LHCN-M2 (cell line): ENCODE measurements around the gene VPS13A. TPM values are rescaled to one million over a fixed set of nuclear protein-coding genes. Genes with fewer than 3 reads are reported as not detected.
"Not testable (repeated sequence)": the region's sequence is repeated elsewhere in the genome, so short reads cannot be mapped to it uniquely, and the experiment has no call there.

ENCODE experiments used
- DNase-seq: peaks from one replicate; pipeline ENCODE4 v3.0.0-alpha.2; 2012; ENCODE audit warnings: low read depth
- total RNA-seq: library from RNA; depleted of rRNA; stranded (reverse); fragments of >200 nt; gene quantifications from 2 replicates; pipeline ENCODE4 v1.2.3, GENCODE V29; 2014

VPS13A gene
- total RNA-seq, 1 experiment from 2014 or later = 8.8 TPM

DNA sequence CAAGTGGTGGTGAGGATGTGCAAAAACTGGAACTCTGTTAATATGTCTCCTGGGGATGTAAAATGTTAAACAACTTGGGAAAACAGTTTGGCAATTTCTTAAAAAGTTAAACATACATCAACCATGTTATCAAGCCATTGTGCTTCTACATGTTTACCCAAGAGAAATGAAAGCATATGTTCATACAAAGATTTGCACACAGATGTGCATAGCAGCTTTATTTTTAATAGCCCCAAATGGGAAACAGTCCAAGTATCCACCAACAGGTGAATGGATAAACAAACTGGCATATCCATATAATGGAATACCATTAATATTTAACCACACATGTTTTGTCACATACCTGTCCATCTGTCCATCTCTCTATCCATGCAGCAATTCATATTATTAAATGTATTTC is 6.2 kb downstream of the VPS13A start:
- no peak for DNase-seq

DNA sequence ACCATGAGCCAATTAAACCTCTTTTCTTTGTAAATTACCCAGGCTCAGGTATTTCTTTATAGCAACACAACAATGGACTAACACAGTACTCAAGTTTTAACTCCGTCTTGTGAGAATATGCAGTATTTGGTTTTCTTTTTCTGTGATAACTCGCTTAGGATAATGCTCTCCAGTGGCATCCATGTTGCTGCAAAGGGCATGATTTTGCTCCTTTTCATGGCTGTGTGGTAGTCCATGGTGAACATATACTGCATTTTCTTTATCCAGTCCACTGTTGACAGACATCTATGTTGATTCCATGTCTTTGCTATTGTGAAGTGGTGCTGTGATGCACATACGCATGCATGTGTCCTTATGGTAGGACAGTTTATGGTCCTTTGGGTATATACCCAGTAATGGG is 10.9 kb downstream of the VPS13A start:
- DNase-seq = no peak

DNA sequence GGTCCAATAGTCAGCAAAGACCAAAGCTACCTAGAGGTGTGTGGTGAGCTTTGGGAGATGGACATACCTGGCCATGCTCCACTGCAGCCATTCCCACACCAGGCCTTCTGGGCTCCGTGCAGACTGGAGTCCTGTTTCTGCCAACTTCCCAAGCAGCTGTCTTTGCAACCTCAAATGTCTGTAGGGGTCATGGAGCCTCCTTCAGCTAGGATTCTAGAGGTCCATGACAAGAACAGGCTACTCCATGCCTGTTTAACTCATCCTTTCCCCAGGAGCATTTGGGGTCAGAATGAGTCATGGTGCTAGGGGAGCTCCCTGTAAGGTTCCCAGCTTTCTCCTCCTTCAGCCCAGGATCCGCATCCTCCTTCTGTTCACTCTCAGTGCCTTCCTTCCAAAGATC is 17.1 kb downstream of the VPS13A start:
- peak; percentile 48 for DNase-seq

DNA sequence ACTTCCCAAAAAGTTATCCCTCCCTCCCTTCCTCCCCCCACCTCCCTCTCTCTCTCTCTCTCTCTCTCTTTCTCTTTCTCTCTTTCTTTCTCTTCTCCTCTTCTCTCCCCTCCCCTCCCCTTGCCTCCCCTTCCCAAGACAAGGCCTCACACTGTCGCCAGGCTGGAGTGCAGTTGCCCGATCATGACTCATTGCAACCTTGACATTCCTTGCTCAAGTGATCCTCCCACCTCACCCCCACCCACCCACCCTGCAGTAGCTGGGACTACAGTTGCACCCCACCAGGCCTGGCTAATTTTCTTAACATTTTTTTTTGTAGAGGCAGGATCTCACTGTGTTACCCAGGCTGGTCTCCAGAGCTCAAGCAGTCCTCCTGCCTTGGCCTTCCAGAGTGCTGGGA is 32.8 kb downstream of the VPS13A start:
- DNase-seq = no peak

DNA sequence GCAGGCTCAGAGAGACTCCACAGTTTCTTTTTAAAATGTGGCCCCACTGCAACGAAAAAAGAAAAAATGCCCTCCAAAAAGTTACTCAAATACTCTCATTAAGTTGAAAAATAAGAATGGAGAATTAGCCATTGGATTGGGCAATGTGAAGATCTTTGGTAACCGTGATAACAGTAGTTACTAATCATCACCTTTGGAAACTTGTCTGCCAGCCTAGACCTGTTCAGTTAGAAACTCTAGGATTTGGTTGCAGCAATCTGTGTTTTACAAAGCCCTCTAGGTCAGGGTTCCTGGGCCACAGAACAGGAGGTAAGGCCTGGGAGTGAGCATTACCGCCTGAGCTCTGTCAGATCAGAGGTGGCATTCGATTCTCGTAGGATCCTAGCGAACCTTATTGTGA is 34.2 kb downstream of the VPS13A start:
- no peak for DNase-seq

DNA sequence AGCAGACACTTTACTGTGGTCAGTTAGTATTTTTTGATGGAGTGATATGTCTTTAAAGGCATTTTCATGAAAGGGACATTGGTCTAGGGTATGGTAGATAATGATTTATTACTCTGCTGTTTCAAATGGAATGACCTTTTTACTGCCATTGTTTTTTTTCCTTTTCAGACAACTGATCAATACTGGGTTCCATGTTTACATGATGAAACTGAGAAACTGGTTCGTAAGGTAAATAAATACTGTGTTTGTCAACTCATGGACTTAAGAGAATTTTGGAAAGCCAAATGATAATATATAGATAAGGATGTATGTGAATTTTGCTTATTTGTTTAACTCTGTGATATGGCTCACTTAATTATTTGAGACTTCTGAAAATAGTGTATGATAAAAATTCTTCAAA is 35.5 kb downstream of the VPS13A start:
- no peak for DNase-seq

DNA sequence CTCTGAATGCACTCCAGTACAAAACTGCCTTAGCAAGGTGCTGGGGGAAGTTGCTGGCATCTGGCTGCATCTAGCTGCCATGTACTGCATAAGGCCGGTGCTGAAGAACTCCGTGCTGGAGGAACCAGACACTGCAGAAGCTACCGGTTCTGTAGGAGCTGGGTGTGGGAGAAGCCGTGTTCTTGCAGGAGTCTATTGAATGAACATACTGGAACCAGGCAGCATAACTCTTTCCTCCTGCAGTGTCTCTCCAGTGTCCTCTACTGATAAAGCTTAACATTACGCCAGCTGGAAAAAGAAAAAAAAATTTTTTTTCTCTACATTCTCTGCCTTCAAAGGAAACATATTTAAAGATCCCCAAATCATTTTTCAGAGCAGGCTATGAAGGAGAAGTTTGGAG is 38.5 kb downstream of the VPS13A start:
- DNase-seq = peak; percentile 12

DNA sequence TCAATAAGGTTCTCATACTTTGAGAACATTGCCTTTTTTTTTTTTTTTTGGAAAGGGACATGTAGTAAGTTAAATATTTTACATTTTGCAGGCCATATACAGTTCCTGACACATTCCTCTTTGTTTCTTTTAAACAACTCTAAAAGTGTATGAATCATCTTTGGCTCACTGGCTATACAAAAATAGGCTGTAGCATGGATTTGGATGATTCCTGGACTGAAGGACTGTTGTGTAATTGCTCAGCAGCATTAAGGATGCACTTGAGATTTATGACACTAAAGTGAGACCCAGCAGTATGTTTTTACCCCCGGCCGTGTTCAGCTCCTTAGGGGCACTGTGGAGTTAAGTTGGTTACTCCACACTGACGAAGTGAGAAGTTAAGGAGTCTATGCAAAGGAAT is 41.3 kb downstream of the VPS13A start:
- peak; percentile 64 for DNase-seq

DNA sequence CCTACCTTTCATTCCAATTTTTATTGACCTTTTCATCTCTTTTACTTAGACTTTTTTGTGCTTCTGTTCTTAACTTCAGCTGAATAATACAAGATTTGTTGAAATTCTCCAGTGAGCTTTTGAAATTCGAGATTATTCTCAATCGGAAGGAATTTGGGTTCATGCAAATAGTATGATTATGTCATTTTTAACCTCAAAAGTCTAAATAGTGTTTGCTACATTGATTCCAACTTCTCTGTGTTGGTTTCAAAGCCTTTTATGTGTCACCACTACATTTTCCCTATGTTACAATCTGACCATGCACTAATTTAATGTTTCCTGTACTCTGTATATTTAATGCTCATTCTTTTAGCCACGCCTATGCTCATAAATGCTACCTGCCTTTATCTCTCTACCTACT is 44.1 kb downstream of the VPS13A start:
- DNase-seq = no peak

DNA sequence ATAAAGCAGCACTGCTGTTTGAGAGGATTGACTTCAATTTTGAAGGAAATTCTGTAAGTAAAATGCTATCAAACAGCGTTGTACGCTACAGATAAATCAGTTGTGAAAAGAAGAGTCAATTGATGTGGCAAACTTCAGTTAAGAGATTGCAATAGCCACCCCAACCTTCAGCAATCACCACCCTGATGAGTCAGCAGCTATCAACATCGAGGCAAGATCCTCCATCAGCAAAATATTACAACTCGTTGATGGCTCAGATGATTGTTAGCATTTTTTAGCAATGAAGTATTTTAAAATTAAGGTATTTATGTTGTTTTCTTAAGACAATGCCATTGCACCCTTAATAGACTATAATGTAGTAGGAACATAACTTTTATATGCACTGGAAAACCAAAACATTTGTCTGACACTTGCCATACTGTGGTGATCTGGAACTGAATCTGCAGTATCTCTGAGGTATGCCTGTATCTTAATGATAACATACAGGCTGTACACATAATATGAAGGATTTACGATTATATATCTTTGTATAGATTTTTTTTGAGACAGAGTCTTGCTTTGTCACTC is 47.5 kb downstream of the VPS13A start:
- peak; percentile 32 for DNase-seq

DNA sequence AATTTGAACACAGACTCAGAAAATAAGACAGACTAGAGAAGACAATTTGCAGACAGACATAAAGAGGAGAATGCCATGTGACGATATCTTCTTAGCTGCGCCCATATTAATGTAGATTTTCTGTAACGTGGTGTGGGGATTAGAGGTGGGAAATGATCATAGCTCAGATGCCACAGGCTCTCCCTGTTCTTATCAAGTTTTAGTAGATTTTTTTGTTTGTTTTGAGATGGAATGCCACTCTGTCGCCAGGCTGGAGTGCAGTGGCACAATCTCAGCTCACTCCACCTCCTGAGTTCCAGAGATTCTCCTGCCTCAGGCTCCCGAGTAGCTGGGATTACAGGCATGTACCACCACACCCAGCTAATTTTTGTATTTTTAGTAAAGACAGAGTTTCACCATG is 59.4 kb downstream of the VPS13A start:
- DNase-seq = no peak

DNA sequence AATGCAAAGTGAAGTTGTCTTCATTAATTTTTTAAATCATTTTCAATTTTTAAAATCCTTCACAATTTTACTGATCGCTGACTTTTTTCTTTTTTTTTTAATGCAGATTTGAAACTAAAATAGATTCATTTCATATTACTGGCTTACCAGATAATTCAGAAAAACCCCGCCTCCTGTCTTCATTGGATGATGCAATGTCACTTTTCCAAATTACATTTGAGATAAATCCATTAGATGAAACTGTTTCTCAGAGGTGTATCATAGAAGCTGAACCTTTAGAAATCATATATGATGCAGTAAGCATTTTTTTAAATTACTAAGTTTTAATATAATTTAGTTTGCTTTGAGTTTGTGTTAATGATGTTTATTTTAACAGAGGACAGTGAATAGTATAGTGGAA is 60.6 kb downstream of the VPS13A start:
- no peak for DNase-seq

DNA sequence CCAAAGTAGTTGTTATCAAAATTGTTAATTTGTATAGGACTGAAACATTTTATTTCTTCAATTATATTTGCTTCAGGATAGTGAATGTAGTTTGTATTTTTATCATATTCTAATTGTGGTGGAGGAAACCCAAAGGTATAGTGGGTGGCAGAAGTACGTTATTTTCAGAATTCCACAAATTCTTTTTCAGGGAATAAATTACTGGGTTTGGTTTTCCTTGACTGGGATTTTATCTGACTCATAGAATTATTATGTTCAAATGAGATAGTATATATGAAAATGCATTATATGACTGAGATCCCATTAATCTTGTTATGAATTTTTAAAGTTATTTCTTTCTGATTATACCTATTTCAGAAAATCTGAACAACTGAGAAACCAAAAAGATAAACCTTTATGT is 73.7 kb downstream of the VPS13A start:
- peak; percentile 0 for DNase-seq

DNA sequence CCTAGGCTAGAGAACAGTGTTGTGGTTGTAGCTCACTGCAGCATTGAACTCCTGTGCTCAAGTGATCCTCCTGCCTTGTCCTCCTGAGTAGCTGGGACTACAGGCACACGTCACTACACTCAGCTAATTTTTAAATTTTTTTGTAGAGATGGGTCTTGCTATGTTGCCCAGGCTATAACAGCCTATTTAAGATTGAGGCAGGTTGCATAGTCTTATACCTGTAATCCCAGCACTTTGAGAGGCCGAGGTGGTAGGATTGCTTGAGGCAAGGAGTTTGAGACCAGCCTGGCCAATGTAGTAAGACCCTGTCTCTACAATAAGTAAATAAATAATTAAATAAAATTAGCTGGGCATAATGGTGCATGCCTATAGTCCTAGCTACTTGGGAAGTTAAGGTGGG is 79.9 kb downstream of the VPS13A start:
- no peak for DNase-seq

DNA sequence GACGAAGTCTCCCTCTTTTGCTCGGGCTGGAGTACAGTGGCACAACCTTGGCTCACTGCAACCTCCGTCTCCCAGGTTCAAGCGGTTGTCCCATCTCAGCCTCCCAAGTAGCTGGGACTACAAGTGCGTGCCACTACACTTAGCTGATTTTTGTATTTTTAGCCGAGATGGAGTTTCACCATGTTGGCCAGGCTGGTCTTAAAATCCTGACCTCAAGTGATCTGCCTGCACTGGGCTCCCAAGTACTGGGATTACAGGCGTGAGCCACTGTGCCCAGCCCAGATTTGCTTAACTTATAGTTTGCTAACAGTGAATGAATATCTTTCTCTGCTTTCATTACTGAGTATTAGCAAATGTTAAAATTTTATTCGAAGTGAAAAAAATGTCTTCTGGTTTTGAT is 84.3 kb downstream of the VPS13A start:
- no peak for DNase-seq

DNA sequence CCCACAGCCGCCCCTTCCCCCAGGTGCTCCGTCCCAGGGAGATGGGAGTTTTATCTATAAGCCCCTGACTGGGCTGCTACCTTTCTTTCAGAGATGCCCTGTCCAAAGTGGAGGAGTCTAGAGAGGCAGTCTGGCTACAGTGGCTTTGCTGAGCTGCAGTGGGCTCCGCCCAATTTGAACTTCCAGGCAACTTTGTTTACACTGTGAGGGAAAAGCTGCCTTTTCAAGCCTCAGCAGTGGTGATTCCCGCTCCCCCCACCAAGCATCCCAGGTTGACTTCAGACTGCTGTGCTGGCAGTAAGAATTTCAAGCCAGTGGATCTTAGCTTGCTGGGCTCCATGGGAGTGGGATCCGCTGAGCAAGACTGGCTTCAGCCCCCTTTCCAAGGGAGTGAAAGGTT is 90.4 kb downstream of the VPS13A start:
- not testable (repeated sequence) for DNase-seq

DNA sequence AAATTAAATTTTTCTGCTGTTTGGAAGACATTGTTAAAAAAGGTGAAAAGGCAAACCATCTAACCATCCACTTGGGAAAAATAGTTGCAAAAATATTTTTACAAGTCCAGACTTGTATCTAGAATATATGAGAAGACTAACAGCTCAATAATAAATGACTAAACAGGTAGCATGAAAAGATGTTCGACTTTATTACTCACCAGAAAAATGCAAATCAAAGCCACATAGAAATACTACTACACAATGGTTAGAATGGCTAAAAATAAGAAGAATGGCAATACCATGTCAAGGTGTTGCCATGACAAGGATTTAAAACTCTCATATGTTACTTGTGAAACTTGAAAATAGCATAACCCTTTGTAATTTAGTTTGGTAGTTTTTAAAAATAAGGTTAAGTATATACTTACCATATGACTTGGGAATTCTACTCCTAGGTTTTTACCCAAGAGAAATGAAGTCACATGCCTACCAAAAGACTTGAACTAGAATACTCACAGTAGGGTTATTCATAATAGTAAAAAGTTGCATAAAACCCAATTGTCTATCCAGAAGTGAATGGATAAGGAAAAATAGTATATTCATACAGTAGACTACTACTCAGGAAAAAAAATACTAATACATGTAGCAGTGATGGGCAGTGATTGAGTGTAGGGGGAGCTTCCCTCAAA is 93.8 kb downstream of the VPS13A start:
- DNase-seq = no peak

DNA sequence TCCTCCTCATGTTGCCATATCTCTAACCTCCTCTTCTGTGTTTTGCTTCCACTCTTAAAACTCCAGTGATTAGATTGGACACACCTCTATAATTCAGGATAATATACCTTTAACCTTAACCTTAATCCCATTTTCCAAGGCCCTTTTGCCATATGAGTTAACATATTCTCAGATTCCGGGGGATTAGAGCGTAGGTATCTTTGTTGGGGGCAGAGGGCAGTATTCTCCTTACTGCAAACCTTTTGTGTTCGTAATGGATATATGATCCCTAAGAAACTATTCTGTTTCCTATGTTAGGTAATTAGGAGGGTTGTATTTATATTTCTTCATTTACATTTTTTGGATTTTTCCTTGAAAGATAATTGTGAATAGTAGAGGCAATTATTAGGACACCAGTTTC is 99.5 kb downstream of the VPS13A start:
- no peak for DNase-seq

DNA sequence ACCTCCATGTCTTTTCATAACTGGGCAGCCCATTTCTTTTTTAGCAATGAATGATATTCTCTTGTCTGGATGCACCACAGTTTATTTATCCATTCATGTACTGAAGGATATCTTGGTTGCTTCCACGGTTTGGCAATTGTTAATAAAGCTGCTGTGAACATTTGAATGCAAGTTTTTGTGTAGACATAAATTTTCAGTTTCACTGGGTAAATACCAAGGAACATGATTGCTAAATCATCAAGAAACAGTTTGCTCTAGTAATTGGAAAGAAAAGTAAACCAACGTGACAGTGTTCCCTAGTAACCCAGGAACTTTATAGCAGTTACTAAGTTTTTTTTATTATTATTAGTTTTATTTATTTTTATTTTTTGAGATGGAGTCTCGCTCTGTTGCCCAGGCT is 100.4 kb downstream of the VPS13A start:
- no peak for DNase-seq

DNA sequence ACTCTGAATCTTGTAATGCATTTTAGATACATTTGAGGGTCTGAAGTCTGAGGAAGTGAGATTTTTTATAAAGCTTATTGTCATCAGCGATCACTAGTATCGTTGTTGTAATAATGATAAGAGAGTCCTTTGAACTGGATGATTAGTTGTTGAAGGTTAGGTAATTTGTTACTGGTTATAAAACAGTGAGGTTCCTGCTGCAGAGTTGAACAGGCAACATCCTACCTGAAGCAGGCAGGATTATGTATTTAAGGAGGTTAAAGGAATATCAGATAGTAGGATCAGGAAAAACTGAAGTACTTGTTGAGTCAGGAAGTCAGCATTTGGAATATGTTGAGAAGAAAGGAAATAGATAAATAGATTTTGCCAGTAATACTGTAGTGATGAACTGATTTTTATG is 106.7 kb downstream of the VPS13A start:
- no peak for DNase-seq

DNA sequence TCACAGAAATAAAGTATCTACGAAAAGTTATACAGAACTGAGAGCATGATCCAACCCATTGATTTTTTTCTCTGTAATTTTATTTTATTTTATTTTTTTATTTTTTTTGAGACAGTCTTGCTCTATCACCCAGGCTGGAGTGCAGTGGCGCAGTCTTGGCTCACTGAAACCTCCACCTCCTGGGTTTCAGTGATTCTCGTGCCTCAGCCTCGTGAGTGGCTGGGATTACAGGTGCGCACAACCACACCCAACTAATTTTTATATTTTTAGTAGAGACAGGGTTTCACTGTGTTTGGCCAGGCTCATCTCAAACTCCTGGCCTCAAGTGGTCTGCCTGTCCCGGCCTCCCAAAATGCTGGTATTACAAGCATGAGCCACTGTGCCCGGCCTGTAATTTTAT is 107.3 kb downstream of the VPS13A start:
- no peak for DNase-seq

DNA sequence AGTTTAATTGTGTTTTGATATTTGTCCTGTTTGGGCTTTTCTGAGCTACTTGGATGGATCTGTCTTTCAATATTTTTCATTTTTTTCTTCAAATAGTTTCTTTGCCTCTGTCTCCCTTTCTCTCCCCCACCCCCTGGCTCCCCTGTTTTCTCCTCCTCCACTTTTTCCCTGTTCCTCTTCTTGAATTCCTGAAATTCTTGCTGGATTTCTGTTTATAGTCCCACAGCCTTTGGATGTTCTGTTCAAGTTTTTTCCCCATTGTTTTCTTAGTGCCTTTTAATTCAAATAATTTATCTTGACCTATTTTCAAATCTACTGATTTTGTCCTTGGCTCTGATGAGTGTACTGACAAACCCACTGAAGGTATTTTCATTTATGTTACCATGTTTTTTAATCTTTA is 113.0 kb downstream of the VPS13A start:
- no peak for DNase-seq

DNA sequence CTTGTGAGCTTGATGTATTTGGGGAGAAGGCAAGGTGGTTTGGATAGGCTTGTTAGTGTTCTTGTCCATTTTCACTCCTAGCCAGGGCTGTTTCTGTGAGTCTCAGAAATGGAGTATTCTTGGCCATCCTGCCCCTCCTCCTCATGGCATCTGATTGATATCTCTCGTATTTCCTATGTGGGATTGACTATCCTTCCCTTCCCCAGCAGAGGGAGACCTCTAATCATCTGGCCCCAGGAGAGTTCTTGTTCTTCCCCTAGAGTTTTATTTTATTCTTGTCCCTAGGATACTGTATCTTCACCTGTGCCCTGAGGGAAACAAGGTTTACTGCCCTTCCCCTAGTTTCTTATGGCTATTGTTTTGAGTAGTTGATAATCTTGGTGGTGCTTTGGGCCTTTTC is 114.4 kb downstream of the VPS13A start:
- peak; percentile 40 for DNase-seq

DNA sequence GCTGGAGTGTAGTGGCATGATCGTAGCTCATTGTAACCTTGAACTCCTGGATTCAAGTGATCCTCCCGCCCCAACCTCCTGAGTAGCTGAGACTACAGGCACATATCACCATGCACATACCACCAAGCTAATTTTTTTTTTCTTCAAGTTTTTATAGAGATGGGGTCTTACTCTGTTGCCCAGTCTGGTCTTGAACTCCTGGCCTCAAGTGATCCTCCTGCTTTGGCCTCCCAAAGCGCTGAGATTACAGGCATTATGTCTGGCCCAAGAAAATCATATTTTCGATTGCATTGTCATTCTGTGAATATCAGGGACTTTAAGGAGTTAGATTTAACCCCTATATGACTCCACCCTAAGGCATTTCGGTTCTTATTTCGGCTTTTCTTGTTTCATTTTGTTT is 116.6 kb downstream of the VPS13A start:
- DNase-seq = no peak
